ENCODE results near the gene FTCDNL1.

- TF ChIP-seq CTCF (IDR thresholded peaks at IDR 0.05) (no peak), POLR2A (IDR thresholded peaks at IDR 0.05) (no peak)
These were observed 133.4 kb downstream of the FTCDNL1 start for GRCh38 chr2:199717587-199717907.
